Liver (tissue), 9 donors: Measurements from ENCODE around the gene RTN4. TPM values are rescaled to one million over a fixed set of nuclear protein-coding genes. Genes with fewer than 3 reads are reported as not detected.

Experiments
- DNase-seq: peaks from one replicate; pipeline ENCODE4 v3.0.0-alpha.2; 2017; ENCODE audit warnings: low spot score
- H3K27ac ChIP-seq, 2 donors: one replicate each; pipeline ENCODE4 v1.7.0; 2013; ENCODE audit warnings: inconsistent platforms in 2 of 2, low read length in 2 of 2, control low read depth in 1 of 2, low read depth in 1 of 2, mild to moderate bottlenecking in 1 of 2
- H3K27me3 ChIP-seq, 4 donors: one replicate each; pipeline versions ENCODE4 v1.6.1 to v1.7.0; 2013; ENCODE audit warnings: low read length in 3 of 4, inconsistent platforms in 1 of 4, mild to moderate bottlenecking in 1 of 4, moderate library complexity in 1 of 4; ENCODE audit not compliant: control insufficient read depth in 4 of 4, insufficient read depth in 4 of 4
- H3K36me3 ChIP-seq, 4 donors: one replicate each; pipeline versions ENCODE4 v1.6.1 to v1.7.0; 2013; ENCODE audit warnings: low read length in 3 of 4, mild to moderate bottlenecking in 3 of 4, low read depth in 1 of 4, moderate library complexity in 1 of 4; ENCODE audit not compliant: control insufficient read depth in 4 of 4, insufficient read depth in 3 of 4
- H3K4me1 ChIP-seq, 4 donors: one replicate each; pipeline versions ENCODE4 v1.6.1 to v1.7.0; 2013; ENCODE audit warnings: low read length in 3 of 4, mild to moderate bottlenecking in 3 of 4, moderate library complexity in 1 of 4; ENCODE audit not compliant: control insufficient read depth in 4 of 4, insufficient read depth in 4 of 4
- H3K4me3 ChIP-seq, 3 donors: one replicate each; pipeline versions ENCODE4 v1.6.1 to v1.7.0; 2013; ENCODE audit warnings: low read length in 3 of 3, control low read depth in 1 of 3, low read depth in 1 of 3, mild to moderate bottlenecking in 1 of 3
- H3K9ac ChIP-seq, 2 donors: one replicate each; pipeline ENCODE4 v1.7.0; 2013; ENCODE audit warnings: low read length in 2 of 2, mild to moderate bottlenecking in 2 of 2, moderate library complexity in 2 of 2, control low read depth in 1 of 2, low read depth in 1 of 2
- H3K9me3 ChIP-seq, 4 donors: one replicate each; pipeline versions ENCODE4 v1.6.1 to v1.7.0; 2013; ENCODE audit warnings: low read length in 3 of 4; ENCODE audit not compliant: control insufficient read depth in 4 of 4
- ATF3 ChIP-seq: IDR thresholded peaks from 2 replicates; pipeline ENCODE4 v1.6.1; 2016; ENCODE audit warnings: antibody characterized with exemption
- EGR1 ChIP-seq, 2 donors: IDR thresholded peaks; 2 replicates each; pipeline ENCODE4 v1.6.1; 2016 to 2018; ENCODE audit warnings: antibody characterized with exemption in 2 of 2, low read depth in 2 of 2
- FOXA1 ChIP-seq: IDR thresholded peaks from 2 replicates; pipeline ENCODE4 v1.6.1; 2016; ENCODE audit warnings: antibody characterized with exemption
- FOXA2 ChIP-seq: IDR thresholded peaks from 2 replicates; pipeline ENCODE4 v1.6.1; 2016; ENCODE audit warnings: antibody characterized with exemption
- GABPA ChIP-seq, 2 donors: IDR thresholded peaks in 1 of 2; conservative IDR thresholded peaks in 1 of 2; 2 replicates each; pipeline ENCODE4 v1.6.1; 2016; ENCODE audit warnings: antibody characterized with exemption in 2 of 2, mild to moderate bottlenecking in 1 of 2, moderate library complexity in 1 of 2
- HNF4A ChIP-seq, 2 donors: conservative IDR thresholded peaks; 2 replicates each; pipeline ENCODE4 v1.6.1; 2016; ENCODE audit warnings: antibody characterized with exemption in 2 of 2, mild to moderate bottlenecking in 2 of 2
- HNF4G ChIP-seq: IDR thresholded peaks from 2 replicates; pipeline ENCODE4 v1.6.1; 2016; ENCODE audit warnings: antibody characterized with exemption
- JUND ChIP-seq, 2 donors: IDR thresholded peaks; 2 replicates each; pipeline ENCODE4 v1.6.1; 2016; ENCODE audit warnings: antibody characterized with exemption in 2 of 2
- NR2F2 ChIP-seq: IDR thresholded peaks from 2 replicates; pipeline ENCODE4 v1.6.1; 2016; ENCODE audit warnings: antibody characterized with exemption
- RAD21 ChIP-seq, 2 donors: IDR thresholded peaks; 2 replicates each; pipeline ENCODE4 v1.6.1; 2016; ENCODE audit warnings: antibody characterized with exemption in 2 of 2, mild to moderate bottlenecking in 2 of 2
- REST ChIP-seq: IDR thresholded peaks from 2 replicates; pipeline ENCODE4 v1.6.1; 2016; ENCODE audit warnings: antibody characterized with exemption, mild to moderate bottlenecking
- RXRA ChIP-seq, 2 donors: IDR thresholded peaks; 2 replicates each; pipeline ENCODE4 v1.6.1; 2017 to 2018; ENCODE audit warnings: antibody characterized with exemption in 2 of 2, mild to moderate bottlenecking in 1 of 2
- SP1 ChIP-seq: IDR thresholded peaks from 2 replicates; pipeline ENCODE4 v1.6.1; 2018; ENCODE audit warnings: antibody characterized with exemption, mild to moderate bottlenecking
- TAF1 ChIP-seq: conservative IDR thresholded peaks from 2 replicates; pipeline ENCODE4 v1.6.1; 2016; ENCODE audit warnings: antibody characterized with exemption, mild to moderate bottlenecking
- YY1 ChIP-seq: IDR thresholded peaks from 2 replicates; pipeline ENCODE4 v1.6.1; 2016; ENCODE audit warnings: antibody characterized with exemption, mild to moderate bottlenecking
- WGBS: extraction: QIAGEN DNeasy Blood & Tissue Kit; methylation state at CpG from one replicate; pipeline ENCODE4 v1.1.7; 2013; 5-methylcytosine and 5-hydroxymethylcytosine counted together
- polyA plus RNA-seq, 2 donors: library from polyadenylated mRNA; stranded (reverse) in 1 of 2; unstranded in 1 of 2; fragments of 200-250 nt in 1 of 2; fragments of >200 nt in 1 of 2; fragmentation: Nextera tagmentation in 1 of 2; extraction: Ambion mirVana in 1 of 2; gene quantifications; one replicate each; pipeline versions ENCODE4 v1.2.1 to v1.2.3, GENCODE V29; 2013 to 2015
- total RNA-seq, 2 donors: library from RNA; depleted of rRNA; stranded (reverse); fragments of >200 nt; gene quantifications; one replicate each; pipeline ENCODE4 v1.2.3, GENCODE V29; 2014
- TF ChIP-seq, protein P1 (sequence below): IDR thresholded peaks from 2 replicates; pipeline ENCODE4 v1.6.1; 2016; ENCODE audit warnings: antibody characterized with exemption
- TF ChIP-seq, protein P2 (sequence below): IDR thresholded peaks from 2 replicates; pipeline ENCODE4 v1.6.1; 2016; ENCODE audit warnings: antibody characterized with exemption
- TF ChIP-seq, protein P3 (sequence below): fragments of 150-350 bp; IDR thresholded peaks from 2 replicates; pipeline ENCODE4 v1.5.1; 2017; ENCODE audit warnings: improper control_type of control experiment, low read depth, low read length; ENCODE audit not compliant: missing input control
- donor health status: healthy.
- donor health status: healthy.
- donor health status: healthy.
- donor health status: healthy.
- donor health status: healthy.

The RTN4 gene
- total and polyA plus RNA-seq, 4 donors: 73.5 to 348 (median 151) TPM

GRCh38 chr2:55010149-55010591 lies 40.1 kb downstream of the RTN4 start:
- under 1% methylated on average over 5 of the region's 5 CpGs for WGBS
- H3K36me3 ChIP-seq: peaks cover 0 to 3% (median 0%) of the 10 kb centered on the region in 4 donors
- H3K27ac ChIP-seq: peak overlapping the region; percentile 87 to 90
- H3K9ac ChIP-seq: peak overlapping the region; percentile 78 to 98
- no peaks in the 10 kb centered on the region for H3K9me3 ChIP-seq
- DNase-seq: peak; percentile 46
- H3K4me1 ChIP-seq: peaks cover 4 to 53% (median 42%) of the 10 kb centered on the region in 4 donors
- H3K27me3 ChIP-seq: no peaks in the 10 kb centered on the region
- no peak for TF ChIP-seq FOXA1
- TF ChIP-seq, protein P1, sequence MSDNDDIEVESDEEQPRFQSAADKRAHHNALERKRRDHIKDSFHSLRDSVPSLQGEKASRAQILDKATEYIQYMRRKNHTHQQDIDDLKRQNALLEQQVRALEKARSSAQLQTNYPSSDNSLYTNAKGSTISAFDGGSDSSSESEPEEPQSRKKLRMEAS: no peak
- peak; percentile 87 for TF ChIP-seq REST
- TF ChIP-seq, protein P2, sequence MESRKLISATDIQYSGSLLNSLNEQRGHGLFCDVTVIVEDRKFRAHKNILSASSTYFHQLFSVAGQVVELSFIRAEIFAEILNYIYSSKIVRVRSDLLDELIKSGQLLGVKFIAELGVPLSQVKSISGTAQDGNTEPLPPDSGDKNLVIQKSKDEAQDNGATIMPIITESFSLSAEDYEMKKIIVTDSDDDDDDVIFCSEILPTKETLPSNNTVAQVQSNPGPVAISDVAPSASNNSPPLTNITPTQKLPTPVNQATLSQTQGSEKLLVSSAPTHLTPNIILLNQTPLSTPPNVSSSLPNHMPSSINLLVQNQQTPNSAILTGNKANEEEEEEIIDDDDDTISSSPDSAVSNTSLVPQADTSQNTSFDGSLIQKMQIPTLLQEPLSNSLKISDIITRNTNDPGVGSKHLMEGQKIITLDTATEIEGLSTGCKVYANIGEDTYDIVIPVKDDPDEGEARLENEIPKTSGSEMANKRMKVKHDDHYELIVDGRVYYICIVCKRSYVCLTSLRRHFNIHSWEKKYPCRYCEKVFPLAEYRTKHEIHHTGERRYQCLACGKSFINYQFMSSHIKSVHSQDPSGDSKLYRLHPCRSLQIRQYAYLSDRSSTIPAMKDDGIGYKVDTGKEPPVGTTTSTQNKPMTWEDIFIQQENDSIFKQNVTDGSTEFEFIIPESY: peak; percentile 19
- peak; percentile 95 for TF ChIP-seq TAF1
- TF ChIP-seq GABPA (IDR thresholded peaks at IDR 0.05 in 1 of 2, conservative IDR thresholded peaks at IDR 0.05 in 1 of 2): no peak
- TF ChIP-seq HNF4A (conservative IDR thresholded peaks at IDR 0.05): peak; percentile 25 to 31
- peak; percentile 16 for TF ChIP-seq ATF3
- TF ChIP-seq SP1: no peak
- TF ChIP-seq, protein P3, sequence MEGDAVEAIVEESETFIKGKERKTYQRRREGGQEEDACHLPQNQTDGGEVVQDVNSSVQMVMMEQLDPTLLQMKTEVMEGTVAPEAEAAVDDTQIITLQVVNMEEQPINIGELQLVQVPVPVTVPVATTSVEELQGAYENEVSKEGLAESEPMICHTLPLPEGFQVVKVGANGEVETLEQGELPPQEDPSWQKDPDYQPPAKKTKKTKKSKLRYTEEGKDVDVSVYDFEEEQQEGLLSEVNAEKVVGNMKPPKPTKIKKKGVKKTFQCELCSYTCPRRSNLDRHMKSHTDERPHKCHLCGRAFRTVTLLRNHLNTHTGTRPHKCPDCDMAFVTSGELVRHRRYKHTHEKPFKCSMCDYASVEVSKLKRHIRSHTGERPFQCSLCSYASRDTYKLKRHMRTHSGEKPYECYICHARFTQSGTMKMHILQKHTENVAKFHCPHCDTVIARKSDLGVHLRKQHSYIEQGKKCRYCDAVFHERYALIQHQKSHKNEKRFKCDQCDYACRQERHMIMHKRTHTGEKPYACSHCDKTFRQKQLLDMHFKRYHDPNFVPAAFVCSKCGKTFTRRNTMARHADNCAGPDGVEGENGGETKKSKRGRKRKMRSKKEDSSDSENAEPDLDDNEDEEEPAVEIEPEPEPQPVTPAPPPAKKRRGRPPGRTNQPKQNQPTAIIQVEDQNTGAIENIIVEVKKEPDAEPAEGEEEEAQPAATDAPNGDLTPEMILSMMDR: no peak
- no peak for TF ChIP-seq FOXA2
- TF ChIP-seq YY1: peak; percentile 79
- no peak for TF ChIP-seq NR2F2
- peak; percentile 50 to 55 for TF ChIP-seq RAD21 (IDR thresholded peaks at IDR 0.05)
- peak in 1 of 2 donors; percentile 48 for TF ChIP-seq EGR1 (IDR thresholded peaks at IDR 0.05; ENCODE audit: low read depth in 2 of 2)
- TF ChIP-seq JUND (IDR thresholded peaks at IDR 0.05): peak in 1 of 2 donors; percentile 13
- TF ChIP-seq RXRA (IDR thresholded peaks at IDR 0.05): peak in 1 of 2 donors; percentile 38
- TF ChIP-seq HNF4G: no peak
- peak overlapping the region; percentile 65 to 89 (median 85) for H3K4me3 ChIP-seq
